BLaER1 treated with 17β-estradiol and CSF1 and Interleukin-3, amounts not matched to agents 10 nM and 100 nM (cell line): ENCODE measurements around the gene MYH4.

ENCODE experiments used
- H3K27ac ChIP-seq, 11 experiments: shearing (Covaris generic); formaldehyde crosslinking; 2 replicates each; pipeline ENCODE4 v1.8.1; 2022
- H3K27me3 ChIP-seq, 11 experiments: shearing (Covaris generic); formaldehyde crosslinking; 2 replicates each; pipeline ENCODE4 v1.8.1; 2022
- H3K36me3 ChIP-seq, 11 experiments: shearing (Covaris generic); formaldehyde crosslinking; 2 replicates each; pipeline ENCODE4 v1.8.1; 2022
- H3K4me1 ChIP-seq, 10 experiments: shearing (Covaris generic); formaldehyde crosslinking; 2 replicates each; pipeline ENCODE4 v1.8.1; 2022
- H3K4me2 ChIP-seq, 11 experiments: shearing (Covaris generic); formaldehyde crosslinking; 2 replicates each; pipeline ENCODE4 v1.8.1; 2022
- H3K4me3 ChIP-seq, 10 experiments: shearing (Covaris generic); formaldehyde crosslinking; 2 replicates each; pipeline ENCODE4 v1.8.1; 2022
- H3K9ac ChIP-seq, 11 experiments: shearing (Covaris generic); formaldehyde crosslinking; 2 replicates each; pipeline ENCODE4 v1.8.1; 2022
- H3K9me3 ChIP-seq, 11 experiments: shearing (Covaris generic); formaldehyde crosslinking; replicated peaks in 1 of 11; 2 replicates each; pipeline ENCODE4 v1.8.1; 2022
- H4K20me1 ChIP-seq, 11 experiments: shearing (Covaris generic); formaldehyde crosslinking; 2 replicates each; pipeline ENCODE4 v1.8.1; 2022
- Cebpa-rat ChIP-seq, 11 experiments: shearing (Covaris generic); IDR thresholded peaks; 2 replicates each; pipeline ENCODE4 v1.8.1; 2022

The MYH4 gene

GRCh38 chr17:10435096-10435495 is 34.3 kb downstream of the MYH4 start:
- Histone ChIP-seq H3K9me3 (peaks cover 17 to 34% (median 25%) of the 10 kb centered on the region in 11 experiments; a peak in 21 of 22 replicates), H3K27ac (peak overlapping the region in 5 of 11 experiments; percentile 1 to 37 (median 5); a peak in 4 of 22 replicates), H3K9ac (no peak overlapping the region), H3K4me2 (peak overlapping the region; percentile 30 to 80 (median 62)), H4K20me1 (no peaks in the 10 kb centered on the region), H3K27me3 (no peaks in the 10 kb centered on the region), H3K4me1 (peaks cover 13 to 19% (median 15%) of the 10 kb centered on the region in 10 experiments), H3K36me3 (no peaks in the 10 kb centered on the region), H3K4me3 (0 out of 20 replicates have a peak overlapping the region, but pooled peaks of 1 of the 10 experiments have one; percentile 9)
- TF ChIP-seq Cebpa-rat (IDR thresholded peaks at IDR 0.05), result no peak

GRCh38 chr17:10429421-10430045 is 39.8 kb downstream of the MYH4 start:
- Histone ChIP-seq H3K36me3 (no peaks in the 10 kb centered on the region), H3K27me3 (no peaks in the 10 kb centered on the region), H3K4me2 (no peak overlapping the region), H3K4me1 (peaks cover 0 to 2% (median under 1%) of the 10 kb centered on the region in 10 experiments; a peak in 14 of 20 replicates), H3K4me3 (no peak overlapping the region), H4K20me1 (no peaks in the 10 kb centered on the region), H3K27ac (no peak overlapping the region), H3K9me3 (peaks cover 0 to 9% (median 0%) of the 10 kb centered on the region in 11 experiments; a peak in 5 of 22 replicates), H3K9ac (no peak overlapping the region)
- TF ChIP-seq Cebpa-rat (IDR thresholded peaks at IDR 0.05), result no peak

GRCh38 chr17:10428781-10429180 is 40.6 kb downstream of the MYH4 start:
- TF ChIP-seq Cebpa-rat (IDR thresholded peaks at IDR 0.05), result no peak
- Histone ChIP-seq H3K4me1 (no peaks in the 10 kb centered on the region), H3K36me3 (no peaks in the 10 kb centered on the region), H3K27me3 (no peaks in the 10 kb centered on the region), H3K27ac (no peak overlapping the region), H3K9me3 (peaks cover 0 to 9% (median 0%) of the 10 kb centered on the region in 11 experiments; a peak in 5 of 22 replicates), H4K20me1 (no peaks in the 10 kb centered on the region), H3K9ac (no peak overlapping the region), H3K4me3 (no peak overlapping the region), H3K4me2 (no peak overlapping the region)

- no peak within 1 kb of the TSS for H3K4me2 ChIP-seq
- no peaks in the 10 kb centered on the region for H4K20me1 ChIP-seq
- TF ChIP-seq Cebpa-rat (IDR thresholded peaks at IDR 0.05), result no peak
- H3K27me3 ChIP-seq, result no peaks in the 10 kb centered on the region
- H3K27ac ChIP-seq, result no peak within 1 kb of the TSS
- no peaks in the 10 kb centered on the region for H3K36me3 ChIP-seq
- no peaks in the 10 kb centered on the region for H3K9me3 ChIP-seq
- no peak within 1 kb of the TSS for H3K9ac ChIP-seq
- H3K4me3 ChIP-seq, result no peak within 1 kb of the TSS
- no peaks in the 10 kb centered on the region for H3K4me1 ChIP-seq
Observed at GRCh38 chr17:10421900-10422542, 47.3 kb downstream of the MYH4 start, which contains the start of gene MYH8. MYH8 (minus strand) TSS chr17:10421950; CDS start chr17:10420227, 1,723 bp downstream.

- H3K4me2 ChIP-seq, result no peak overlapping the region
- no peak overlapping the region for H3K9ac ChIP-seq
- H3K36me3 ChIP-seq, result no peaks in the 10 kb centered on the region
- H3K4me3 ChIP-seq, result no peak overlapping the region
- no peak overlapping the region for H3K27ac ChIP-seq
- H4K20me1 ChIP-seq, result no peaks in the 10 kb centered on the region
- H3K27me3 ChIP-seq, result no peaks in the 10 kb centered on the region
- TF ChIP-seq Cebpa-rat (IDR thresholded peaks at IDR 0.05), result no peak
- H3K4me1 ChIP-seq, result no peaks in the 10 kb centered on the region
- H3K9me3 ChIP-seq, result no peaks in the 10 kb centered on the region
Observed at GRCh38 chr17:10421211-10421610, 48.1 kb downstream of the MYH4 start.

DNA sequence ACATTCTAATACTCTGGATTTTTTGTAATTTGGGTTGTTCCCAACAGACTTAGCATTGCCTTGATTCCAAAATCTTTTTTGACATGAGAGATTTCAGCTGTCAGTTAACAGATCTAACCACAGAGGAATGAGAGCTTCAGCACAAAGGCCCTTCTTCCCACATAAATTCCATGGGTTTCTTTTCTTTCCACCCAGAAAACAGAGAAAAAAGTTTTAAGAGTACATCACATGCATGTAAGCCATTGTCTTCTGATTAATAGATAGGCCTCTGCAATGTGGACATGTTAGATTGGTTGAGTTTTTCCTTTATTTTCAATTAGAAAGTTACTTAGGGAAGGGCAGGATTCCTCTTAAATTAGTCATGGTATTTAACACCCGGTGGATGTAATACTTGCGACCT is 48.5 kb downstream of the MYH4 start:
- no peaks in the 10 kb centered on the region for H3K27me3 ChIP-seq
- H3K9me3 ChIP-seq, result no peaks in the 10 kb centered on the region
- H3K9ac ChIP-seq, result no peak overlapping the region
- H3K36me3 ChIP-seq, result no peaks in the 10 kb centered on the region
- no peak overlapping the region for H3K27ac ChIP-seq
- TF ChIP-seq Cebpa-rat (IDR thresholded peaks at IDR 0.05), result no peak
- H3K4me1 ChIP-seq, result no peaks in the 10 kb centered on the region
- no peak overlapping the region for H3K4me2 ChIP-seq
- H3K4me3 ChIP-seq, result no peak overlapping the region
- H4K20me1 ChIP-seq, result no peaks in the 10 kb centered on the region

DNA sequence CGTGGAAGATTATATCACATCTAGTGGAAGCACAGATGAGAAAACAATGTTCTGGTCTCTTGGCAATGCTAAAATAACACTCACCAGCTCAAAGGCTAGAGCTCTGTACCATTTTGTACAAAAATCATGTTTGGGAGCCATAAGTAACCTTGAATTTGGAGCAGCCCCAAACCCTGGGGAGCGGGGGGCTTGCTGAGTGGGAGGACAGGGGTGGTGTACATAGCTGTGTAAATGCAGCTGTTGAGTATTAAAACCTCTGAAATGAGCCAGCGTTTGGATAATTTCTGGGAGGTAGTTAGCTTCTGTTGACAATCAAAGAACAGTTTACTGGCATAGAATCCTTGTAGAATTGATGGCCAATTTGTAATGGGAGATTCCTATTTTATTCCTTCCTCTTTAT is 51.9 kb downstream of the MYH4 start:
- Histone ChIP-seq H4K20me1 (no peaks in the 10 kb centered on the region), H3K4me3 (no peak overlapping the region), H3K27me3 (no peaks in the 10 kb centered on the region), H3K9ac (no peak overlapping the region), H3K4me1 (no peaks in the 10 kb centered on the region), H3K36me3 (no peaks in the 10 kb centered on the region), H3K9me3 (no peaks in the 10 kb centered on the region; a peak in 1 of 22 replicates), H3K4me2 (no peak overlapping the region), H3K27ac (no peak overlapping the region)
- TF ChIP-seq Cebpa-rat (IDR thresholded peaks at IDR 0.05), result no peak

GRCh38 chr17:10415161-10415560 is 54.2 kb downstream of the MYH4 start:
- H3K4me3 ChIP-seq, result no peak overlapping the region
- no peak overlapping the region for H3K4me2 ChIP-seq
- no peaks in the 10 kb centered on the region; a peak in 1 of 22 replicates for H3K9me3 ChIP-seq
- no peaks in the 10 kb centered on the region for H4K20me1 ChIP-seq
- no peak for TF ChIP-seq Cebpa-rat (IDR thresholded peaks at IDR 0.05)
- H3K27ac ChIP-seq, result no peak overlapping the region
- H3K9ac ChIP-seq, result no peak overlapping the region
- H3K36me3 ChIP-seq, result no peaks in the 10 kb centered on the region
- no peaks in the 10 kb centered on the region for H3K27me3 ChIP-seq
- peaks cover 0 to 9% (median 0%) of the 10 kb centered on the region in 10 experiments; a peak in 1 of 20 replicates for H3K4me1 ChIP-seq

DNA sequence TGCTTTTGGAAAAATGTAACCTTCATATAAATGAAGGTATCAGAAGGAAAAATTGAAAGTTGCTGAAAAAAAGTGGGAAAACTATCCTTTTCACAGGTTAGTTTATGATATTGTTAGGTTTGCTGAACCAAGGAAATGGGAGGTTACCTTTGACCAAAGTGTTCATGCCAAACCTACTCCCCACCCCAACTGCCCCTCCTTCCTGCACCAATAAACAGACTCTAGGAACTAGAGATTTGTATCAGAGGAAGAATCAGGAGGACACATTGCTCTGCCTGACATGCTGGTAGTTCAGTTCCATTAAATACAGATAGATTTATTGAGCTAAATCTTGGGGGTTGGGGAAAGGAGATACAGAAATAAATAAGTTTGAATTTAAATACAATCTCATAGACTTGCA is 65.8 kb downstream of the MYH4 start:
- H3K27ac ChIP-seq, result no peak overlapping the region
- H3K4me1 ChIP-seq, result no peaks in the 10 kb centered on the region
- H3K27me3 ChIP-seq, result no peaks in the 10 kb centered on the region
- no peak overlapping the region for H3K4me3 ChIP-seq
- 0 out of 22 replicates have a peak, but pooled peaks cover 0 to 11% (median 0%) of the 10 kb centered on the region in 11 experiments for H3K9me3 ChIP-seq
- no peak for TF ChIP-seq Cebpa-rat (IDR thresholded peaks at IDR 0.05)
- H3K4me2 ChIP-seq, result no peak overlapping the region
- H4K20me1 ChIP-seq, result no peaks in the 10 kb centered on the region
- H3K36me3 ChIP-seq, result no peaks in the 10 kb centered on the region
- no peak overlapping the region for H3K9ac ChIP-seq

DNA sequence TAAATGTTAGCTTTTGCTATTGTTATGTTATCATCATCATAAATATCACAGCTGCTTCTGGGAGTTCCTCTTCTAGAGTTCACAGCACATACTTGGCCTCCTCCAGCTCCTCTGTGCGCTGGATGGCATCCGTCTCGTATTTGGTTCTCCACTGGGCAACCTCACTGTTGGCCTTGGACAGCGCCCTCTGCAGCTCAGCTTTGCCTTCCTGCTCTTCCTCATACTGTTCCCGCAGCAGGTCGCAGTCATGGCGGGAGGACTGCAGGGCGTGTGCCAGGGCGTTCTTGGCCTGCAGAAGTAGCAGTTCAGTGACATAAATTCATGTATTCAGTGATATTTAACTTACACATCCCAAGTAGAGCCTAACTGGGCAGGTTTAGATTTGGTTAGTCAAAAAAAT is 71.0 kb downstream of the MYH4 start:
- H3K27ac ChIP-seq, result no peak overlapping the region
- no peak overlapping the region for H3K4me2 ChIP-seq
- H3K9me3 ChIP-seq, result no peaks in the 10 kb centered on the region
- H3K36me3 ChIP-seq, result no peaks in the 10 kb centered on the region
- no peak overlapping the region for H3K9ac ChIP-seq
- no peak overlapping the region for H3K4me3 ChIP-seq
- no peak for TF ChIP-seq Cebpa-rat (IDR thresholded peaks at IDR 0.05)
- H4K20me1 ChIP-seq, result no peaks in the 10 kb centered on the region
- H3K4me1 ChIP-seq, result no peaks in the 10 kb centered on the region
- H3K27me3 ChIP-seq, result no peaks in the 10 kb centered on the region
